Measurements from ENCODE around the gene CYBC1. TPM values are rescaled to one million over a fixed set of nuclear protein-coding genes. Genes with fewer than 3 reads are reported as not detected.

CYBC1 gene
- total and polyA plus RNA-seq, 2 of the 8 experiments (the other 6 are each of a cell fraction or from before 2014, with no cell fraction given), result 74.6 to 81.4 TPM

DNA sequence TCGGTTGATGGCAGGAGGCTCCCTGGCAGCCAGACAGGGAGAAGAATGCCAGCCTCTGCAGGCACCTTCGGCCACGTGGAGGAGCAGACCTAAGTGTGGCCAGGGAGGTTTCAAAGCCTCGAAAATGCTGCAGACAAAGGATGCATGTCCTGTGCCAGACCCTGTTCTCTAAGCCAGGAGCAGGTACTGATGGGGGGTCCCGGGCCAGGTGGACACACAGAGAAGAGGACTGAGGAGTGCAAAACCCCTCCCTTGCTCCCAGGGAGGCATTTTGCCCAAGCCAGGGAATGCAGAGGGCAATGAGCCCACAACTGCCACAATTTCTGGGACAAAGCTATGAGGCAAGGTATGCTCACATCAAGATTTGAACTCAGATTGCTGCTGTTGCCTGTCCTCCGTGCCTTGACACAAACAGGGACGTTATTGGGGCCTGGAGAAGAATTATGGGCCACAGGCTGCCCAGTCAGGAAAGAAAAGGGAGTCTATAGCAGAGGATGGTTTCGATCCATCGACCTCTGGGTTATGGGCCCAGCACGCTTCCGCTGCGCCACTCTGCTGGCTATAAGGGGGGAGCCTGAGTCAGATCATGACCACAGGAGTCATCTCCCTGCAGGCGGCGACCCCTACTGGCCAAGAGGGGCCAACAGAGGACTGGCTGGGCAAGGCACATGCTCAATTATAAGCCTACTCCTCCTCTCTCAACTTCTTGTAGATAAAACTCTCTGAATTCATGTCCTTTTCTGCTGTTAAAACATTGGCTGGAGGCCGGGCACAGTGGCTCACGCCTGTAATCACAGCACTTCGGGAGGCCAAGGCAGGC, 43.9 kb upstream of the CYBC1 start (continued):
- peak; percentile 88; the same call in 1 of the 2 replicates for TF ChIP-seq MAFK (IDR thresholded peaks at IDR 0.05; ENCODE audit: low read depth, low read length)
- TF ChIP-seq TCF12 (IDR thresholded peaks at IDR 0.05; ENCODE audit: low read depth, low read length), result 0 out of 2 replicates have a peak, but pooled peaks have one; percentile 31
- no peak for TF ChIP-seq JUN (IDR thresholded peaks at IDR 0.05; ENCODE audit: low read depth, low read length)
- peak; percentile 73 for TF ChIP-seq SAP30 (IDR thresholded peaks at IDR 0.05; ENCODE audit: insufficient read depth, insufficient replicate concordance, low read length)
- peak; percentile 30; the same call in 1 of the 2 replicates for TF ChIP-seq CHD2 (IDR thresholded peaks at IDR 0.05; ENCODE audit: low read length)
- no peak for TF ChIP-seq ASH2L (IDR thresholded peaks at IDR 0.05; ENCODE audit: low read length)
- no peak for TF ChIP-seq HDAC2 (IDR thresholded peaks at IDR 0.05; ENCODE audit: borderline replicate concordance in 1 of 2, low read depth in 2 of 2, low read length in 2 of 2)
- TF ChIP-seq RNF2 (IDR thresholded peaks at IDR 0.05; ENCODE audit: borderline replicate concordance, low read depth, low read length, missing control alignments, poor library complexity, severe bottlenecking), result no peak
- peak; percentile 20 for TF ChIP-seq KDM4A (IDR thresholded peaks at IDR 0.05; ENCODE audit: low read depth, low read length, severe bottlenecking)
- TF ChIP-seq SP1 (IDR thresholded peaks at IDR 0.05; ENCODE audit: low read depth, low read length), result 0 out of 2 replicates have a peak, but pooled peaks have one; percentile 35
- 0 out of 3 replicates have a peak, but pooled peaks of 1 of the 2 experiments have one; percentile 27 for TF ChIP-seq POLR2A (IDR thresholded peaks at IDR 0.05; ENCODE audit: control extremely low read depth in 1 of 2, low read depth in 2 of 2, low read length in 2 of 2)
- TF ChIP-seq RBBP5 (IDR thresholded peaks at IDR 0.05; ENCODE audit: borderline replicate concordance, low read depth, low read length), result 0 out of 2 replicates have a peak, but pooled peaks have one; percentile 44
- peak; percentile 19 for TF ChIP-seq NANOG (IDR thresholded peaks at IDR 0.05; ENCODE audit: insufficient read depth, low read depth, low read length, poor library complexity, severe bottlenecking)
- peak; percentile 44; the same call in 1 of the 2 replicates for TF ChIP-seq CREB1 (IDR thresholded peaks at IDR 0.05)
- peak; percentile 59; the same call in 1 of the 2 replicates for TF ChIP-seq SP4 (IDR thresholded peaks at IDR 0.05; ENCODE audit: low read length)
- TF ChIP-seq TAF7 (optimal IDR thresholded peaks at IDR 0.05; ENCODE audit: borderline replicate concordance, low read depth, low read length), result peak; percentile 47
- TF ChIP-seq RFX5 (IDR thresholded peaks at IDR 0.05; ENCODE audit: borderline replicate concordance, low read depth, low read length), result no peak
- peak; percentile 43; the same call in 1 of the 2 replicates for TF ChIP-seq CEBPB (IDR thresholded peaks at IDR 0.05; ENCODE audit: low read depth, low read length)
- TF ChIP-seq RXRA (IDR thresholded peaks at IDR 0.05; ENCODE audit: insufficient read depth, low read depth, low read length), result 0 out of 2 replicates have a peak, but pooled peaks have one; percentile 39
- TF ChIP-seq SRF (IDR thresholded peaks at IDR 0.05; ENCODE audit: low read depth, low read length), result no peak
- TF ChIP-seq TEAD4 (IDR thresholded peaks at IDR 0.05; ENCODE audit: low read depth, low read length), result peak; percentile 83
- no peak for TF ChIP-seq SP2 (IDR thresholded peaks at IDR 0.05; ENCODE audit: low read length)

All from H1 (cell line).